Loucy (cell line): Measurements from ENCODE around the gene GEMIN2.

Source experiments
- H2AFZ ChIP-seq: fragments of 200-600 bp; sonication (generic); 2 replicates; pipeline ENCODE4 v1.6.0; 2016; ENCODE audit warnings: antibody characterized with exemption, mild to moderate bottlenecking, low read length, moderate library complexity
- H3F3A ChIP-seq: fragments of 200-600 bp; 2 replicates; pipeline ENCODE4 v1.6.0; 2016; ENCODE audit warnings: antibody characterized with exemption, low read depth, mild to moderate bottlenecking
- H3K27me3 ChIP-seq: fragments of 200-600 bp; sonication (generic); 2 replicates; pipeline ENCODE4 v1.6.1; 2014; ENCODE audit warnings: low read length, mild to moderate bottlenecking; ENCODE audit not compliant: insufficient read depth, poor library complexity, severe bottlenecking
- H3K36me3 ChIP-seq: fragments of 200-600 bp; sonication (generic); 2 replicates; pipeline ENCODE4 v1.6.1; 2016; ENCODE audit warnings: low read length; ENCODE audit not compliant: insufficient read depth
- H3K4me1 ChIP-seq: fragments of 200-600 bp; sonication (generic); 2 replicates; pipeline ENCODE4 v1.5.1; 2014; ENCODE audit warnings: low read length, mild to moderate bottlenecking; ENCODE audit not compliant: insufficient read depth, poor library complexity, severe bottlenecking
- H3K4me2 ChIP-seq: fragments of 200-600 bp; sonication (generic); 2 replicates; pipeline ENCODE4 v1.6.0; 2014; ENCODE audit warnings: antibody characterized with exemption, low read length, low read depth, mild to moderate bottlenecking; ENCODE audit not compliant: poor library complexity, severe bottlenecking
- H3K4me3 ChIP-seq: fragments of 200-600 bp; sonication (generic); 2 replicates; pipeline ENCODE4 v1.5.1; 2014; ENCODE audit warnings: low read length, mild to moderate bottlenecking, mixed read lengths; ENCODE audit not compliant: poor library complexity, severe bottlenecking
- H3K79me2 ChIP-seq: fragments of 200-600 bp; sonication (generic); 2 replicates; pipeline ENCODE4 v1.6.1; 2014; ENCODE audit warnings: low read length; ENCODE audit not compliant: insufficient read depth
- H3K9ac ChIP-seq: fragments of 200-600 bp; sonication (generic); 2 replicates; pipeline ENCODE4 v1.6.0; 2014; ENCODE audit warnings: mild to moderate bottlenecking, low read depth, low read length, moderate library complexity; ENCODE audit not compliant: poor library complexity, severe bottlenecking
- H3K9me2 ChIP-seq: fragments of 200-600 bp; sonication (generic); replicated peaks from 2 replicates; pipeline ENCODE4 v1.6.1; 2016; ENCODE audit warnings: low read depth, low read length, mixed read lengths
- H3K9me3 ChIP-seq: fragments of 200-600 bp; sonication (generic); 2 replicates; pipeline ENCODE4 v1.6.1; 2014; ENCODE audit warnings: mild to moderate bottlenecking, antibody characterized with exemption, low read length, low read depth; ENCODE audit not compliant: insufficient read depth
- H4K20me1 ChIP-seq: fragments of 200-600 bp; sonication (generic); 2 replicates; pipeline ENCODE4 v1.6.0; 2014; ENCODE audit warnings: antibody characterized with exemption, low read length, mild to moderate bottlenecking; ENCODE audit not compliant: insufficient read depth, poor library complexity, severe bottlenecking
- EZH2phosphoT487 ChIP-seq: fragments of 200-600 bp; IDR thresholded peaks from 2 replicates; pipeline ENCODE4 v1.6.1; 2018; ENCODE audit warnings: antibody characterized with exemption, mild to moderate bottlenecking, moderate library complexity, borderline replicate concordance
- TF ChIP-seq, protein P1 (sequence below): fragments of 200-600 bp; sonication (generic); conservative IDR thresholded peaks from 2 replicates; pipeline ENCODE4 v1.5.1; 2014; ENCODE audit warnings: mild to moderate bottlenecking, antibody characterized with exemption, low read length

GEMIN2 gene

DNA sequence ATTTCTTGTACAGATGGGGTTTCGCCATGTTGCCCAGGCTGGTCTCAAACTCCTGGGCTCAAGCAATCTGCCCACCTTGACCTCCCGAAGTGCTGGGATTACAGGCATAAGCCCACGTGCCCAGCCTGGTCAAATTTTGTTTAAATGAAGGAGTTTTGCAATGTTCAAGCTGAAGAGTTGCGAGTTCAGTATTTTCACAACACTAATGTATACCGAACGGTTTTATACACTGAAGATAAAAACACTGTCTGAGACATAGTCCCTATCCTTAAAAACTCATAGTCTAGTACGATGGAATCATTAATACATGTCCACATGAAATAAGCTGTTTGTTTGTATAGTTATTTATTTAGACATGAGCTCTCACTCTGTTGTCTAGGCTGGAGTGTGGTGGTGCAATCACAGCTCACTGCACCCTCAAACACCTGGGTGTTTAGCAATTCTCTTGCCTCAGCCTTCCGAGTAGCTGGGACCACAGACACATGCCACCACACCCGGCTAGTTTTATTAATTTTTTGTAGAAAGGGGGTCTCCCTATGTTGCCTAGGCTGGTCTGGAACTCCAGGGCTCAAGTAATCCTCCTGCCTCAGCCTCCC lies 40.6 kb downstream of the GEMIN2 start:
- H3K27me3 ChIP-seq: no peaks in the 10 kb centered on the region
- H3K9me2 ChIP-seq: no peaks in the 10 kb centered on the region
- H3K9me3 ChIP-seq: no peaks in the 10 kb centered on the region
- no peak for TF ChIP-seq EZH2phosphoT487
- TF ChIP-seq, protein P1, sequence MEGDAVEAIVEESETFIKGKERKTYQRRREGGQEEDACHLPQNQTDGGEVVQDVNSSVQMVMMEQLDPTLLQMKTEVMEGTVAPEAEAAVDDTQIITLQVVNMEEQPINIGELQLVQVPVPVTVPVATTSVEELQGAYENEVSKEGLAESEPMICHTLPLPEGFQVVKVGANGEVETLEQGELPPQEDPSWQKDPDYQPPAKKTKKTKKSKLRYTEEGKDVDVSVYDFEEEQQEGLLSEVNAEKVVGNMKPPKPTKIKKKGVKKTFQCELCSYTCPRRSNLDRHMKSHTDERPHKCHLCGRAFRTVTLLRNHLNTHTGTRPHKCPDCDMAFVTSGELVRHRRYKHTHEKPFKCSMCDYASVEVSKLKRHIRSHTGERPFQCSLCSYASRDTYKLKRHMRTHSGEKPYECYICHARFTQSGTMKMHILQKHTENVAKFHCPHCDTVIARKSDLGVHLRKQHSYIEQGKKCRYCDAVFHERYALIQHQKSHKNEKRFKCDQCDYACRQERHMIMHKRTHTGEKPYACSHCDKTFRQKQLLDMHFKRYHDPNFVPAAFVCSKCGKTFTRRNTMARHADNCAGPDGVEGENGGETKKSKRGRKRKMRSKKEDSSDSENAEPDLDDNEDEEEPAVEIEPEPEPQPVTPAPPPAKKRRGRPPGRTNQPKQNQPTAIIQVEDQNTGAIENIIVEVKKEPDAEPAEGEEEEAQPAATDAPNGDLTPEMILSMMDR: no peak
- H3K4me1 ChIP-seq: peaks cover under 1% of the 10 kb centered on the region
- H3K4me2 ChIP-seq: no peak overlapping the region
- no peak overlapping the region for H3K4me3 ChIP-seq
- H3K9ac ChIP-seq: no peak overlapping the region
- H3K36me3 ChIP-seq: peaks cover 60% of the 10 kb centered on the region; the same call in 1 of the 2 replicates
- H3F3A ChIP-seq: no peaks in the 10 kb centered on the region
- H2AFZ ChIP-seq: no peak overlapping the region
- H3K79me2 ChIP-seq: peaks cover under 1% of the 10 kb centered on the region; the same call in 1 of the 2 replicates
- H4K20me1 ChIP-seq: no peaks in the 10 kb centered on the region

DNA sequence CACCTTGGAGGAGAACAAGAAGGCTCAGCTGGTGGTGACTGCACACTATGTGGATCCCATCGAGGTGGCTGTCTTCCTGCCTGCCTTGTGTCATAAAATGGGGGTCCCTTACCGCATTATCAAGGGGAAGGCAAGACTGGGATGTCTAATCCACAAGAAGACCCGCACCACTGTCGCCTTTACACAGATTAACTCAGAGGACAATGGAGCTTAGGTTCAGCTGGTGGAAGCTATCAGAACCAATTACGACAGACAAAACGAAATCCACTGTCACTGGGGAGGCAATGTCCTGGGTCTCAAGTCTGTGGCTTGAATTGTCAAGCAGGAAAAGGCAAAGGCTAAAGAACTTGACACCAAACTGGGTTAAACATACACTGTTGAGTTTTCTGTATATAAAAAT lies 43.4 kb downstream of the GEMIN2 start:
- Histone ChIP-seq H3K36me3 (peaks cover 40% of the 10 kb centered on the region; the same call in 1 of the 2 replicates), H2AFZ (no peak overlapping the region), H3K79me2 (peaks cover 28% of the 10 kb centered on the region), H3K4me1 (peaks cover 22% of the 10 kb centered on the region), H3K27me3 (no peaks in the 10 kb centered on the region), H3F3A (no peaks in the 10 kb centered on the region), H3K9ac (no peak overlapping the region), H3K4me2 (no peak overlapping the region), H3K9me3 (no peaks in the 10 kb centered on the region), H3K9me2 (no peaks in the 10 kb centered on the region), H3K4me3 (no peak overlapping the region), H4K20me1 (peaks cover 4% of the 10 kb centered on the region)
- TF ChIP-seq EZH2phosphoT487: no peak
- TF ChIP-seq, protein P1: no peak

DNA sequence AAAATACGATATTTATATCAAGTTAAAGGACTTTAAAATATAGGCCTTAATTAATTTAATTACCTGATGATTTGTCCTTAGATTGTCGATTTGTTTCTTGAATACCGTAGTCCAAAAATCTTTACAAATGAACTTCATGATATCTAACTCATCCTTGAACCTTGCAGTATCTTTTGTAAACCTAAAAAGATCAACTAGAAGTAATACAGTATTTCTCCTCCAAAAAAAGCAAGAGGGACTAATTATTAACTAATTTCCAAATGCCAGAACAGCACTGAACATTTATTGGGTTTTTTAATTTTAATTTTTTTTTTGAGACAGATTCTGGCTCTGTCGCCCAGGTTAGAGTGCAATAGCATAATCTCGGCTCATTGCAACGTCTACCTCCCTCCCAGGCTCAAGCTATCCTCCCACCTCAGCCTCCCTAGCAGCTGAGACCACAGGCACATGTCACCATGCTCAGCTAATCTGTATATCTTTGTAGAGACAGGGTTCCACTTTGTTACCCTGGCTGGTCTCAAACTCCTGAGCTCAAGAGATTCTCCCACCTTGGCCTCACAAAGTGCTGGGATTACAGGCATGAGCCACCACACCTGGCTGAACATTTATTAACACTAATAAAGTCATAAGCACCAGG lies 44.2 kb downstream of the GEMIN2 start:
- H3K79me2 ChIP-seq: peaks cover 37% of the 10 kb centered on the region
- no peak overlapping the region for H3K4me3 ChIP-seq
- TF ChIP-seq EZH2phosphoT487: no peak
- TF ChIP-seq, protein P1: no peak
- H3K4me2 ChIP-seq: peak overlapping the region; percentile 2
- H3K27me3 ChIP-seq: no peaks in the 10 kb centered on the region
- peaks cover 25% of the 10 kb centered on the region for H3K4me1 ChIP-seq
- H2AFZ ChIP-seq: no peak overlapping the region
- no peaks in the 10 kb centered on the region for H3K9me2 ChIP-seq
- no peaks in the 10 kb centered on the region for H3F3A ChIP-seq
- H3K9me3 ChIP-seq: no peaks in the 10 kb centered on the region
- H4K20me1 ChIP-seq: peaks cover 7% of the 10 kb centered on the region
- peaks cover 39% of the 10 kb centered on the region; the same call in 1 of the 2 replicates for H3K36me3 ChIP-seq
- H3K9ac ChIP-seq: no peak overlapping the region
